ENCODE measurements around the gene GRIN1.

DNA sequence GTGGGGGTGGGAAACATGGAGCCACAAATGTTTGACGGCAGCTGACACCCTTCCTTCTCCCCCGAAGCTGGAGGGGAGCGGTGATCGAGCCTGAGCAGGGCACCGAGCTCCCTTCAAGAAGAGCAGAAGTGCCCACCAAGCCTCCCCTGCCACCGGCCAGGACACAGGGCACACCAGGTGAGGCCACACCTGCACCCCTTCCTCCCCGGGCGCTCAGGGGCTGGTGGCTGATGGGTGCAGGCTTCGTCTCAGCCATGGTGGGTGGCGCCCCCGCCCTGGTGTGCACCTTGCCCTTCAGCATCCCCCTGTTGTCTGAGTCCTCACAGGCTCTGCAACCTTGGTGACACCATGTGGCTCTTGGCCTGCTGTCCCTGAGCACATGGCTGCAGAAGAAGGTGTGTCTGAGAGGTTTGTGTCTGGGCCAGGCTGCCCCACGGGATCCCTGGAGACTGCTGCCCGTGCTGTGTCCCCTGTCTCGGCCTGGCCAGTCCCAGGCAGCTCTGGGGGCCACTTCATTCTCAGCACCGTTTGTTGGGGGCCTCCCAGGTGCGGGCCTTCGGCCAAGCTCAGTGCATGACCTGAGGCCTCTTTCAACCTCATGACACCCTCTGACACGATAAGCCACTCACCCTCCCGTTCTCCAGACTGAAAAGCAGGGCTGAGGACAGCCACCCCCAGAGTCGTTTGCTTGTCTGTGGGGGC lies 41.0 kb upstream of the GRIN1 start:
- TF ChIP-seq, protein P1, sequence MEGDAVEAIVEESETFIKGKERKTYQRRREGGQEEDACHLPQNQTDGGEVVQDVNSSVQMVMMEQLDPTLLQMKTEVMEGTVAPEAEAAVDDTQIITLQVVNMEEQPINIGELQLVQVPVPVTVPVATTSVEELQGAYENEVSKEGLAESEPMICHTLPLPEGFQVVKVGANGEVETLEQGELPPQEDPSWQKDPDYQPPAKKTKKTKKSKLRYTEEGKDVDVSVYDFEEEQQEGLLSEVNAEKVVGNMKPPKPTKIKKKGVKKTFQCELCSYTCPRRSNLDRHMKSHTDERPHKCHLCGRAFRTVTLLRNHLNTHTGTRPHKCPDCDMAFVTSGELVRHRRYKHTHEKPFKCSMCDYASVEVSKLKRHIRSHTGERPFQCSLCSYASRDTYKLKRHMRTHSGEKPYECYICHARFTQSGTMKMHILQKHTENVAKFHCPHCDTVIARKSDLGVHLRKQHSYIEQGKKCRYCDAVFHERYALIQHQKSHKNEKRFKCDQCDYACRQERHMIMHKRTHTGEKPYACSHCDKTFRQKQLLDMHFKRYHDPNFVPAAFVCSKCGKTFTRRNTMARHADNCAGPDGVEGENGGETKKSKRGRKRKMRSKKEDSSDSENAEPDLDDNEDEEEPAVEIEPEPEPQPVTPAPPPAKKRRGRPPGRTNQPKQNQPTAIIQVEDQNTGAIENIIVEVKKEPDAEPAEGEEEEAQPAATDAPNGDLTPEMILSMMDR (IDR thresholded peaks at IDR 0.05): no peak
- no peak for TF ChIP-seq ZFX (IDR thresholded peaks at IDR 0.05; ENCODE audit: borderline replicate concordance)

Data from 22Rv1 (cell line).